GM12864 (cell line): Measurements from ENCODE around the gene SEMA3C.

Experiments
- DNase-seq: peaks from one replicate; pipeline ENCODE4 v3.0.0-alpha.2; 2011; ENCODE audit warnings: low read depth
- H3K4me3 ChIP-seq: 2 replicates; pipeline ENCODE4 v1.5.1; 2011; ENCODE audit warnings: mild to moderate bottlenecking, low read depth, low read length, control low read depth
- TF ChIP-seq, protein P1 (sequence below): IDR thresholded peaks from 2 replicates; pipeline ENCODE4 v1.5.1; 2011; ENCODE audit warnings: low read depth, mild to moderate bottlenecking, moderate library complexity, low read length, control low read depth, inconsistent platforms; ENCODE audit errors: missing control alignments

Gene SEMA3C

DNA sequence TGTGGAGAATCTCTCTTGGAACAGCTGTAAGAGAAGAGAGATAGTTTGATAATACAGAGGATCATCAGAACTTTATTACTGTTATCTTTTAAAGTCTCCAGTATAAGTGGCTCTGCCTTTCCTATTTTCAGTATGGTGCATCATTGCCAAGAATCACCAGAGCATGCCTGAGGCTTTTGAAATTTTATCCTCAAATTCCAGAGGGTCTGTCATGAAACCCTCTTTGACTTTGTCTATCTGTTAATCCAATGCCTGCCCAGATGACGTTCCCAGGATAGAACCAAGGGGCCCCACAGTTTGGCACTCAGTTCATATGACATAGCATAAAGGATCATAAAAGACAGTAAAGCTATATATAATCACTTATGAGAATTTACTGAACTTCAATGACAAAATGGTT is 35.3 kb upstream of the SEMA3C start:
- H3K4me3 ChIP-seq = no peak overlapping the region
- TF ChIP-seq, protein P1, sequence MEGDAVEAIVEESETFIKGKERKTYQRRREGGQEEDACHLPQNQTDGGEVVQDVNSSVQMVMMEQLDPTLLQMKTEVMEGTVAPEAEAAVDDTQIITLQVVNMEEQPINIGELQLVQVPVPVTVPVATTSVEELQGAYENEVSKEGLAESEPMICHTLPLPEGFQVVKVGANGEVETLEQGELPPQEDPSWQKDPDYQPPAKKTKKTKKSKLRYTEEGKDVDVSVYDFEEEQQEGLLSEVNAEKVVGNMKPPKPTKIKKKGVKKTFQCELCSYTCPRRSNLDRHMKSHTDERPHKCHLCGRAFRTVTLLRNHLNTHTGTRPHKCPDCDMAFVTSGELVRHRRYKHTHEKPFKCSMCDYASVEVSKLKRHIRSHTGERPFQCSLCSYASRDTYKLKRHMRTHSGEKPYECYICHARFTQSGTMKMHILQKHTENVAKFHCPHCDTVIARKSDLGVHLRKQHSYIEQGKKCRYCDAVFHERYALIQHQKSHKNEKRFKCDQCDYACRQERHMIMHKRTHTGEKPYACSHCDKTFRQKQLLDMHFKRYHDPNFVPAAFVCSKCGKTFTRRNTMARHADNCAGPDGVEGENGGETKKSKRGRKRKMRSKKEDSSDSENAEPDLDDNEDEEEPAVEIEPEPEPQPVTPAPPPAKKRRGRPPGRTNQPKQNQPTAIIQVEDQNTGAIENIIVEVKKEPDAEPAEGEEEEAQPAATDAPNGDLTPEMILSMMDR = no peak
- no peak for DNase-seq

DNA sequence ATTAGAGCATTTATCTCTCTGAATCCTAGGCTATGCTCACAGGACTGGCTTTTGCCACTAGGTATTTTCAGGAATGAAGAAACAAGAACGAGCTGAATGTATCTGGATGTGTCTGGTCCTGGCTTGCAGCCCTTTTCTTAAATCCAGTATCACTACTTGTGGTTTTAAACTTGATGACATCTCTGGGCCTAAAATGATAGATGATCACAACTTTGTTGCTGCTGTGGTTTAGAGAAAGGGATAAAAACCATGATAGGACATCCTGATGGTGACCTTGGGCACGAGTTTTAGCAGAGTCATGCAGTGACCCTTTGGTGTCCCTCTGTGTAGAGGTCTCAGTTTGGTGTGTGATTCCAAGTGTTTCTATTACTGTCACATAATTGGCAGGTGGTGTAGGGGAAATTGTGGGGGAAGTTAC is 31.7 kb upstream of the SEMA3C start:
- DNase-seq = no peak
- TF ChIP-seq, protein P1 = no peak
- H3K4me3 ChIP-seq = no peak overlapping the region

DNA sequence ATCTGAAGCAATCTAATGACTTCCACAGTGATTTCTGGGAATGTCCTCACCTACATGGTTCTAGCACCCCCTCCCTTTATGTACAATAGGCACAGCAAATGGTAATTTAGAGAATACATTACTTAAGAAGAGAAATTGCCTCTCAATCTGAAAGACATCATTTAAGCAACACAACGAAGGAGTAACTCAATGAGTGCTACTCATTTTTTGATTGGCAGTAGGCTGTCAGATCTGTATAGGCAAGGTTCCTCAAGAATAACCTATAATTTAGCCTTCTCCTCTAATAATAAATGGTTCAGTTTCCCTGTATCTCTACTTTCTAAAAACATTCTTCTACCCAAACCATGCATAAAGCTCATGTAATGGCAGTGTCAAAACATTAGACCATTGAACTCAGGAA is 30.6 kb upstream of the SEMA3C start:
- DNase-seq = no peak
- H3K4me3 ChIP-seq = no peak overlapping the region
- TF ChIP-seq, protein P1 = no peak

DNA sequence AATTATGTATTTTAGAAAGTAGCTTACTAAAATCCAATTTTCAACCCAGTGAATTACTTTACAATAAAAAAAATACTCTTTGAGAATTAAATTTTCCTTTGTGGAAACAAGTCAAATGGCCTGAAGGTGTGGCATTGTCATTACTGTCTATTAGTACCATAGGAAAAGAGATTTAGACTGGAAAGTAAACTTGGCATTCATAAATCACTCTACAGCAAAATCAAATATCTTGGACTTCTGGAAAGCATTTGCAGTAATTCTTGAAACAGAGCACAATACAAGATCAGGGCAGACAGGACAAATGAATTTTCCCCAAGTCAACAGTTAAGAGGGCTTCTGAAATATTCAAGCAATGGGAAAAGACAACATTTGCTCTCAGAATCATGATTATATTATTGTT is 28.0 kb upstream of the SEMA3C start:
- TF ChIP-seq, protein P1 = no peak
- DNase-seq = no peak
- no peak overlapping the region for H3K4me3 ChIP-seq

DNA sequence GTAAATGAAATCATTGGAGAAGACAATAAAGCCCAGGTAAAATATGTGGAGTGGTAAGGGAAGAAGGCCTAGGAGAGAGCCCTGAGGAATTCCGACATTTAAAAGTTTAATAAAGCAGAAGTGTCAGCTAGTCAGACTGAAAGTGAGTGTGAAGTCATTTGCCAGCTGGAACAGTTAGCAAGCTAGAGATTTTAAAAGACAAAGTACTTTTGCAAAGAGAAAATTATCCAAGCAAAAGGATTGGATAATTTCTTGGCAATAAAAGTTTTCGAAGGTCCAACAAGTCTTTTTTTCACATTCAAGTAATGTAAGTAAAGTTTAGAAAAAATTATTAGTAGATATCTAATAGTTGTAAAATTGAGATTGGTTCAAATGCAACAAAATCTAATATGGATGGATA is 27.1 kb upstream of the SEMA3C start:
- TF ChIP-seq, protein P1 = no peak
- DNase-seq = no peak
- no peak overlapping the region for H3K4me3 ChIP-seq

DNA sequence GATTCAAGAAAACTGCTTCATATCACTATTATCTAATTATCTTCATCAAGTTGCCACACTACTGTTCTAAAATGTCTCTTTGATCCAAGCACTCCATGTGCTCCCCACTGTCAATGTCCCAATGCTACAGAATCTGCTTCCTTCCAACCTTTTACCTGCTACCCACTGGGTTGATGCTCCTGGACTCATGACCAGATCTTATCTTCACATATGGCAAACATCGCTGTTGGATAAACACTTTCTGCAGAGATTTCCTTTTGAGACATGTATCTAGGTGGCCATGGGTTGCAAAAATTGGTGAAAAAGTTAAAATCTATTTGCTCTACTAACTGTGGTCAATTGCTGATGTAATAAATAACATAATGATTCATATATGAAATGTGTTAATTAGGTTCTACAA is 24.5 kb upstream of the SEMA3C start:
- TF ChIP-seq, protein P1 = no peak
- H3K4me3 ChIP-seq = no peak overlapping the region
- DNase-seq = no peak

DNA sequence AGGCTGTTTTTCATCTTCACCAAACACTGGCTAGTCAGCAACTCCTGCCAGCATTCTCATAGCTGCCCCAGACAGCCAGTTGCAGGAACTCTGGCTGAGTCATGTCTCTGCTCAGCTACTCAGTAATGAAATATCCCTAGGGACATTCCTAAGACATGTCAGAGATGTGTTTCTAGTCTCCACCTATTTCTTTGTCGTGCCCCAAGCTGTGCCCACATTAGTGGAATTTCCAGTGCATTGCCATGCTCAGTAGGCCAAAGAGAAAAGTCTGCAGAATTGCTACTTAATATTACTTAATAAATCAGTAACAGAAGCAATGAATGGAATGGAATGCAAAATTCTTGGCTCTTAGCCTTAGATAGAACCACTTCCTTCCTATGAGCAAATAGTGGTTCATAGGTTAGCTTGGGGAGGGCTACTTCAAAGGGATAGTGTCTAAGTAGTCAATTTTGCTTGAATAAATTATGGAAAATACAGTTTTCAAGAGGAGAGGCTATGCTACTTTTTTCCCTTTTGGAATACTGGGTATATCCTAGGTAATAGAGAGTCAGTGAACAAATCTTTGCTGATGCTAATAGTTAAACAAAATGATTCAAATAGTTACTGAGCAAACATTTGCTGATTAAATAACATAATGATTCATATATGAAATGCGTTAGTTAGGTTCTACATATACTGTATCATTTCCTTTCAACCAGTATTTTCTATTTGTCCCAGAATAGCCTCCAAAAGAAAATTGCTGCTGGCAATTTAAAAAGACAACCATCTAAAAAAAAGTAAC is 23.6 kb upstream of the SEMA3C start:
- DNase-seq = no peak
- TF ChIP-seq, protein P1 = no peak
- no peak overlapping the region for H3K4me3 ChIP-seq
